Measurements from ENCODE around the gene GRIP2.

Gene GRIP2

DNA sequence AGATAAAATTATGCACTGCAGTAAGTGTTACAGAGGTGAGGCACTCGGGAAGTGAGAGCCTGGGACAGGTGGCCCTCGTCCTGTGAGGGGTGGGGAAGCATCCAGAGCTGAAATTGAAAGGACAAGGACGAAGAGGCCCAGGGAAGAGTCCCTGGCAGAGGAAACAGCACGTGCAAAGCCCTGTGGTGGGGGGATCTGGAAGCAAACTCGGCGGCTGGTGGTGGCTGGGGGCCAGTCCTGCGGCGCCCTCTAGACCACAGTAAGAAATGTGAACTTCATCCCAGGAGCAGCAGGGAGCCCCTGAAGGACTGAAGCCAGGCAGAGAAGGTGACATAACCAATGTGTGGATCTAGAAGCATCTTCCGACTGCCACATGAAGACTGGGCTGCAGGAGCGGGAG is 42.8 kb downstream of the GRIP2 start:
- H3K36me3 ChIP-seq (ENCODE audit: control insufficient read depth in 1 of 2, insufficient read depth in 2 of 2, low read length in 2 of 2): no peaks in the 10 kb centered on the region

DNA sequence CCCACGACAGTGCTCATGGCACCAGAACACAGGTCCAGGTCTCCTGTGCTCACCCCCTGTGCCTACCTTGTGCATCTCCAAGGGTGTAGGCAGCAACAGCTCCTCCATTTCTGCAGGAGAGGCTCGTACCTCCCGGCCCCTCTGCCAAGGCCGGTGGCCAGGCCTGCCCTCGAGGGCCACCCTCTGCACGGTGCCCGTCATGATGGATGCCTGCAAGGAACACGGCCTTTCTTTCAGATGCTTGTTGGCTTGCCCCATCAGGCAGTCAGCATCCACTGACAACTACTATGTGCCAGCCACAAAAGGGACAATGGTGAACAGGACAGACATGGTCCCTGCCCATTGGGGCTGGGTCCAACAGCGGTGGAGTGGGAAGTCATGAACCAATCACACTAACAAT is 43.8 kb downstream of the GRIP2 start:
- H3K9me3 ChIP-seq (ENCODE audit: control insufficient read depth in 1 of 2, low read length in 2 of 2): no peaks in the 10 kb centered on the region
- H3K27ac ChIP-seq (ENCODE audit: low read depth, low read length): no peak overlapping the region
- no peak overlapping the region for H3K9ac ChIP-seq (ENCODE audit: low read depth in 1 of 2, low read length in 2 of 2)
- H3K4me3 ChIP-seq (ENCODE audit: low read depth in 1 of 2, low read length in 2 of 2): no peak overlapping the region
- no peaks in the 10 kb centered on the region for H3K36me3 ChIP-seq (ENCODE audit: control insufficient read depth in 1 of 2, insufficient read depth in 2 of 2, low read length in 2 of 2)
- no peaks in the 10 kb centered on the region for H3K27me3 ChIP-seq (ENCODE audit: control insufficient read depth in 1 of 2, insufficient read depth in 2 of 2, low read length in 2 of 2)
- no peaks in the 10 kb centered on the region for H3K4me1 ChIP-seq (ENCODE audit: control insufficient read depth in 1 of 2, insufficient read depth in 2 of 2, low read length in 2 of 2)

More for the DNA sequence above, 42.8 kb downstream of the GRIP2 start:
- Histone ChIP-seq H3K4me1 (ENCODE audit: control insufficient read depth in 1 of 2, insufficient read depth in 2 of 2, low read length in 2 of 2) (no peaks in the 10 kb centered on the region), H3K27me3 (ENCODE audit: control insufficient read depth in 1 of 2, insufficient read depth in 2 of 2, low read length in 2 of 2) (no peaks in the 10 kb centered on the region), H3K4me3 (ENCODE audit: low read depth in 1 of 2, low read length in 2 of 2) (no peak overlapping the region), H3K27ac (ENCODE audit: low read depth, low read length) (no peak overlapping the region), H3K9ac (ENCODE audit: low read depth in 1 of 2, low read length in 2 of 2) (no peak overlapping the region), H3K9me3 (ENCODE audit: control insufficient read depth in 1 of 2, low read length in 2 of 2) (peaks cover 3% of the 10 kb centered on the region in 2 donors)

DNA sequence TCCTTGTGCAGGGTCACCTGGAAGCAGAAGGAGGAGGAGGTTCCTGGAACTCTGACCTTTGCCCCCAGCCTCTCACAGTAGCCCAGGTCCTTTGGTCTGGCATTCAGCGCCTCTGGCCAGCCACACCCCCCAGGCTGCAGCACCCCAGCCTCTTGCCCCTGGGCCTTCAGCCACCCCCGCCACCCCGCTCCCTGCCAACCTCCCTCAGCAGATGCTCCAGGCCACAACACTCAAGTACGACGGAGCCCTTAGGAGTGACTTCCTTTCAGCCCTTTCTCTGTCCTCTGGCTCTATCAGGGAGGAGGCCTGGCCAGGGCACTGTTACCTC is 45.2 kb downstream of the GRIP2 start:
- no peak overlapping the region for H3K27ac ChIP-seq (ENCODE audit: low read depth, low read length)
- H3K4me3 ChIP-seq (ENCODE audit: low read depth in 1 of 2, low read length in 2 of 2): no peak overlapping the region
- H3K36me3 ChIP-seq (ENCODE audit: control insufficient read depth in 1 of 2, insufficient read depth in 2 of 2, low read length in 2 of 2): no peaks in the 10 kb centered on the region
- no peak overlapping the region for H3K9ac ChIP-seq (ENCODE audit: low read depth in 1 of 2, low read length in 2 of 2)
- no peaks in the 10 kb centered on the region for H3K4me1 ChIP-seq (ENCODE audit: control insufficient read depth in 1 of 2, insufficient read depth in 2 of 2, low read length in 2 of 2)
- no peaks in the 10 kb centered on the region for H3K27me3 ChIP-seq (ENCODE audit: control insufficient read depth in 1 of 2, insufficient read depth in 2 of 2, low read length in 2 of 2)
- H3K9me3 ChIP-seq (ENCODE audit: control insufficient read depth in 1 of 2, low read length in 2 of 2): no peaks in the 10 kb centered on the region

DNA sequence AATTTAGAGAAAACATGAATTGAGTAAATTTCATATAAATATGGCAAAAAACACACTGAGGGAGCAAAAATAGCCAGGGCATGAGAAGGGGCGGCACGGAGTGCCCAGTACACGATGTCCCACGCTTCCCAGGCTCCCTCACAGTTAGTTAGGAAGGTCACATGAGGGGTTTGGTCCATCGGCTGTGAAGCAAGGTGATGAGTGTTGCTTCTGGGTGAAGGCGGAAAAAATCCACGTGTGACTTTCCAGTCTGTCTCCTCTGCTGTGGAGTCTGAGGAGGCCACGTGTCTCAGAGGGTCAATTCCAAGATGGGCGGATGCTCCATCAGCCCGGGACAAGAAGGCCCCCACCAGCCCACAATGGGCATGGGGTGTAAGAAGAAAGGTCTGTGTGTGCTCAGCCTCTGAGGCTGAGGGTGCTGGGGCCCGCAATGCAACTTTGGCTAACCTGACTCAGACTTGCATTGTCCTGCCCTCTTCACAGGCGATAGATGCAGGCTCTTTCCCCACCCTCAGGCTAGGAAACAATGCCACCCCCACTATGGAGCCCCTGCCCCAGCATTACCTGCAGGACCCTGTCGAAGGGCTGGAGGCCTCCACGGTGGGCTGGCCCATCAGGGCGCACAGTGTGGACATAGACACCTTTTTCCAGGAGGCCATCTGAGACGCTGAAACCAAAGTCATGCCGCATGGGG is 45.7 kb downstream of the GRIP2 start:
- Histone ChIP-seq H3K27ac (ENCODE audit: low read depth, low read length) (no peak overlapping the region), H3K36me3 (ENCODE audit: control insufficient read depth in 1 of 2, insufficient read depth in 2 of 2, low read length in 2 of 2) (peaks cover 3% of the 10 kb centered on the region in 2 donors), H3K4me3 (ENCODE audit: low read depth in 1 of 2, low read length in 2 of 2) (no peak overlapping the region), H3K4me1 (ENCODE audit: control insufficient read depth in 1 of 2, insufficient read depth in 2 of 2, low read length in 2 of 2) (no peaks in the 10 kb centered on the region), H3K27me3 (ENCODE audit: control insufficient read depth in 1 of 2, insufficient read depth in 2 of 2, low read length in 2 of 2) (no peaks in the 10 kb centered on the region), H3K9me3 (ENCODE audit: control insufficient read depth in 1 of 2, low read length in 2 of 2) (no peaks in the 10 kb centered on the region), H3K9ac (ENCODE audit: low read depth in 1 of 2, low read length in 2 of 2) (no peak overlapping the region)

DNA sequence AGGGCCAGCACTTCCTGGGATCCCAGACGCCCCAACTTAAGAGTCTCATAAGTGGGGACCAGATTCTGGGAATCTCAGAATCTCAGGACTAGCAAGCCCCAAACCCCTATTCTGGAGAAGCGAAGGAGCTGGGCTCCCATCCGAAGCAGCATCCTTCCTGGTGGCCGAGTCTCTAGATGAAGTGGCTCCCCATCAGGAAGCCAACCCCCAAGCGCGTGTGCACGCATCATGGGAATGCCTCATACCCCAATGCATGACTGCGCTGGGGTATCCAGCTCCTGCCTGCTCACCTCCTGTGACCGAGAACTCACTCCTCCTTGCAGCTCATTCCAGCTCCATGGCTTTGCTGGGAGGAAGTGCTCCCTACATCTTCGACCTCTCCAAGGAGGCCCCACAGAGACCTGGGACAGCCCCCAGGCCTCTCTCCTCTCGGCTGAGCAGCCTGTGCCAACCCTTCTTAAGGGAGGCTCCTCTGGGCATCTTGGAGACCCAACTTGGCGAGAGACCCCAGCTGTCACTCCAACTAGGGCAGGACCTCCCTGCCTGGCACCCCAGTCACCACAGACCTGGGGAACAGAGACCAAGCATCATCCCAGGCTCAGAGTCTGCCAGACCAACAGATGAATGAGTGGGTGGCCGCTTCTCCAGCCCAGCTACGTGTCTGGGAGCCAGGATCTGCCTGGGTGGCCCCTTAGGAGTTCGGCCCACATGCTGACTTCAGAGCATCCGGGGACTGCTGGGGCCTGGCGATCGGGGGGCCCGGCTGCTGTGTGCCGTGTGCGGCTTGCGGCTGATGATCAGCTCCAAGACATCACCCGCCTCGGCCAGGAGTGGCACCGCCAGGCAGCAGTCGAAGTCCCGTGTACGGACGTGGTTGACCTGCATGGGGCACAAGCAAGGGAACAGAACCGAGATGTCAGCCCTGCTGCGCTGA is 46.9 kb downstream of the GRIP2 start:
- Histone ChIP-seq H3K4me1 (ENCODE audit: control insufficient read depth in 1 of 2, insufficient read depth in 2 of 2, low read length in 2 of 2) (no peaks in the 10 kb centered on the region), H3K36me3 (ENCODE audit: control insufficient read depth in 1 of 2, insufficient read depth in 2 of 2, low read length in 2 of 2) (peaks cover 6% of the 10 kb centered on the region in 2 donors), H3K27me3 (ENCODE audit: control insufficient read depth in 1 of 2, insufficient read depth in 2 of 2, low read length in 2 of 2) (no peaks in the 10 kb centered on the region), H3K27ac (ENCODE audit: low read depth, low read length) (no peak overlapping the region), H3K4me3 (ENCODE audit: low read depth in 1 of 2, low read length in 2 of 2) (no peak overlapping the region), H3K9ac (ENCODE audit: low read depth in 1 of 2, low read length in 2 of 2) (no peak overlapping the region), H3K9me3 (ENCODE audit: control insufficient read depth in 1 of 2, low read length in 2 of 2) (no peaks in the 10 kb centered on the region)

- Histone ChIP-seq H3K27me3 (ENCODE audit: control insufficient read depth in 1 of 2, insufficient read depth in 2 of 2, low read length in 2 of 2) (no peaks in the 10 kb centered on the region), H3K9ac (ENCODE audit: low read depth in 1 of 2, low read length in 2 of 2) (no peak overlapping the region), H3K4me3 (ENCODE audit: low read depth in 1 of 2, low read length in 2 of 2) (no peak overlapping the region), H3K36me3 (ENCODE audit: control insufficient read depth in 1 of 2, insufficient read depth in 2 of 2, low read length in 2 of 2) (peaks cover 6 to 12% of the 10 kb centered on the region in 2 donors), H3K27ac (ENCODE audit: low read depth, low read length) (no peak overlapping the region), H3K4me1 (ENCODE audit: control insufficient read depth in 1 of 2, insufficient read depth in 2 of 2, low read length in 2 of 2) (peaks cover 0 to 7% of the 10 kb centered on the region in 2 donors), H3K9me3 (ENCODE audit: control insufficient read depth in 1 of 2, low read length in 2 of 2) (no peaks in the 10 kb centered on the region)
Observed at GRCh38 chr3:14491396-14492190, 48.5 kb downstream of the GRIP2 start.

DNA sequence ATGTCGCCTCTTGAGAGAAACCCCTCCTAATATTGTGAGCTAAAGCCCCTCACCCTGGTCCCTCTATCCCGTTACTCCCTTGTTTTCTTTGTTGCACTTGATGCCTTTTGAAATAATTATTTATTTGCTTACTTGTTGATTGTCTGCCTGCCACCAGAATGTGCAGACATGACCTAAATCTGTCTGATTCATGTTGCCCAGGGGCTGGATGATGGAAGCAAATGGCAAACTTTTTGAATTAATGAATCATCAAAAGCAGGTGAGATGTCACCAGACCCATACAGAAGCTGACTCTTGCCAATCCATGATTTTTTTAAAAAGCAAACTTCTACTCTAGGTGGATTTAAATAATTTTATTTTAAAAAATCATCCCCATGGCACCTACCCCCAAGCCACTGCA is 49.3 kb downstream of the GRIP2 start:
- no peak overlapping the region for H3K4me3 ChIP-seq (ENCODE audit: low read depth in 1 of 2, low read length in 2 of 2)
- H3K9ac ChIP-seq (ENCODE audit: low read depth in 1 of 2, low read length in 2 of 2): no peak overlapping the region
- H3K4me1 ChIP-seq (ENCODE audit: control insufficient read depth in 1 of 2, insufficient read depth in 2 of 2, low read length in 2 of 2): peaks cover 0 to 7% of the 10 kb centered on the region in 2 donors
- no peak overlapping the region for H3K27ac ChIP-seq (ENCODE audit: low read depth, low read length)
- no peaks in the 10 kb centered on the region for H3K27me3 ChIP-seq (ENCODE audit: control insufficient read depth in 1 of 2, insufficient read depth in 2 of 2, low read length in 2 of 2)
- peaks cover 6 to 12% of the 10 kb centered on the region in 2 donors for H3K36me3 ChIP-seq (ENCODE audit: control insufficient read depth in 1 of 2, insufficient read depth in 2 of 2, low read length in 2 of 2)
- H3K9me3 ChIP-seq (ENCODE audit: control insufficient read depth in 1 of 2, low read length in 2 of 2): no peaks in the 10 kb centered on the region

- Histone ChIP-seq H3K4me3 (ENCODE audit: low read depth in 1 of 2, low read length in 2 of 2) (no peak overlapping the region), H3K27ac (ENCODE audit: low read depth, low read length) (no peak overlapping the region), H3K9ac (ENCODE audit: low read depth in 1 of 2, low read length in 2 of 2) (no peak overlapping the region), H3K9me3 (ENCODE audit: control insufficient read depth in 1 of 2, low read length in 2 of 2) (no peaks in the 10 kb centered on the region), H3K36me3 (ENCODE audit: control insufficient read depth in 1 of 2, insufficient read depth in 2 of 2, low read length in 2 of 2) (peaks cover 10 to 18% of the 10 kb centered on the region in 2 donors), H3K4me1 (ENCODE audit: control insufficient read depth in 1 of 2, insufficient read depth in 2 of 2, low read length in 2 of 2) (peaks cover 0 to 7% of the 10 kb centered on the region in 2 donors), H3K27me3 (ENCODE audit: control insufficient read depth in 1 of 2, insufficient read depth in 2 of 2, low read length in 2 of 2) (no peaks in the 10 kb centered on the region)
Observed at GRCh38 chr3:14490255-14490654, 49.9 kb downstream of the GRIP2 start.

- Histone ChIP-seq H3K4me3 (ENCODE audit: low read depth in 1 of 2, low read length in 2 of 2) (no peak overlapping the region), H3K27ac (ENCODE audit: low read depth, low read length) (no peak overlapping the region), H3K9ac (ENCODE audit: low read depth in 1 of 2, low read length in 2 of 2) (no peak overlapping the region), H3K4me1 (ENCODE audit: control insufficient read depth in 1 of 2, insufficient read depth in 2 of 2, low read length in 2 of 2) (peaks cover 0 to 7% of the 10 kb centered on the region in 2 donors), H3K9me3 (ENCODE audit: control insufficient read depth in 1 of 2, low read length in 2 of 2) (no peaks in the 10 kb centered on the region), H3K27me3 (ENCODE audit: control insufficient read depth in 1 of 2, insufficient read depth in 2 of 2, low read length in 2 of 2) (no peaks in the 10 kb centered on the region), H3K36me3 (ENCODE audit: control insufficient read depth in 1 of 2, insufficient read depth in 2 of 2, low read length in 2 of 2) (peaks cover 12 to 23% of the 10 kb centered on the region in 2 donors)
Observed at GRCh38 chr3:14489641-14490040, 50.5 kb downstream of the GRIP2 start.

All from duodenal mucosa (tissue), 2 donors.